ENCODE results near the gene SMYD2. TPM values are rescaled to one million over a fixed set of nuclear protein-coding genes. Genes with fewer than 3 reads are reported as not detected.

Gene SMYD2
- total RNA-seq, 2 donors from 2014 or later: 18.4 to 18.5 TPM

GRCh38 chr1:214328770-214329469 lies 48.0 kb downstream of the SMYD2 start:
- Histone ChIP-seq H3K27me3 (no peaks in the 10 kb centered on the region), H3K4me1 (no peaks in the 10 kb centered on the region), H3K4me3 (no peak overlapping the region), H3K27ac (no peak overlapping the region), H3K36me3 (replicated peaks in 1 of 2; ENCODE audit: insufficient read depth in 1 of 2, low read depth in 2 of 2) (no peaks in the 10 kb centered on the region), H3K9me3 (no peaks in the 10 kb centered on the region)
- ATAC-seq: peak; percentile 90
- intact Hi-C loops (cut with DNase I): loop anchor here (5.0 kb wide), 2 partner anchors 67 to 117 kb away; no protein-coding TSS in a partner anchor
- TF ChIP-seq CTCF (IDR thresholded peaks at IDR 0.05) (peak; percentile 73 to 96 (median 93)), POLR2A (IDR thresholded peaks at IDR 0.05) (no peak)
- DNase-seq: peak; percentile 83 to 89 (median 85)
- WGBS, 2 donors: 49 to 55% methylated on average over 9 to 11 of the region's 11 CpGs

- no peaks in the 10 kb centered on the region for H3K4me1 ChIP-seq
- H3K27ac ChIP-seq: no peak overlapping the region
- WGBS, 2 donors: 83 to 85% methylated on average over 19 to 20 of the region's 20 CpGs
- intact Hi-C loops (cut with DNase I): loop anchor here (5.0 to 10.0 kb wide), 3 partner anchors 67 to 255 kb away; no protein-coding TSS in a partner anchor
- peaks cover 0 to 5% of the 10 kb centered on the region in 2 donors for H3K36me3 ChIP-seq (replicated peaks in 1 of 2; ENCODE audit: insufficient read depth in 1 of 2, low read depth in 2 of 2)
- DNase-seq: no peak
- no peak overlapping the region for H3K4me3 ChIP-seq
- no peak for ATAC-seq
- TF ChIP-seq CTCF (IDR thresholded peaks at IDR 0.05) (no peak), POLR2A (IDR thresholded peaks at IDR 0.05) (no peak)
- no peaks in the 10 kb centered on the region for H3K9me3 ChIP-seq
- no peaks in the 10 kb centered on the region for H3K27me3 ChIP-seq
These were observed 48.7 kb downstream of the SMYD2 start for GRCh38 chr1:214329470-214330220.

- Histone ChIP-seq H3K27me3 (no peaks in the 10 kb centered on the region), H3K4me3 (no peak overlapping the region), H3K9me3 (no peaks in the 10 kb centered on the region), H3K27ac (no peak overlapping the region), H3K36me3 (replicated peaks in 1 of 2; ENCODE audit: insufficient read depth in 1 of 2, low read depth in 2 of 2) (peaks cover 0 to 6% of the 10 kb centered on the region in 2 donors), H3K4me1 (no peaks in the 10 kb centered on the region)
- DNase-seq (no peak), ATAC-seq (no peak)
- 87 to 99% methylated on average over 3 of the region's 3 CpGs for WGBS, 2 donors
- no peak for TF ChIP-seq POLR2A (IDR thresholded peaks at IDR 0.05)
- TF ChIP-seq CTCF (IDR thresholded peaks at IDR 0.05): no peak
- intact Hi-C loops (cut with DNase I): loop anchor here (10.0 kb wide), 1 partner anchor 255 kb away; no protein-coding TSS in a partner anchor
These were observed 49.3 kb downstream of the SMYD2 start for GRCh38 chr1:214330222-214330621.

- TF ChIP-seq CTCF (IDR thresholded peaks at IDR 0.05) (no peak), POLR2A (IDR thresholded peaks at IDR 0.05) (no peak)
- WGBS, 2 donors: 88 to 90% methylated on average over 12 of the region's 12 CpGs
- Histone ChIP-seq H3K4me1 (no peaks in the 10 kb centered on the region), H3K27me3 (no peaks in the 10 kb centered on the region), H3K9me3 (no peaks in the 10 kb centered on the region), H3K4me3 (no peak overlapping the region), H3K27ac (no peak overlapping the region), H3K36me3 (replicated peaks in 1 of 2; ENCODE audit: insufficient read depth in 1 of 2, low read depth in 2 of 2) (peaks cover 0 to 6% of the 10 kb centered on the region in 2 donors)
- DNase-seq (no peak), ATAC-seq (no peak)
- intact Hi-C loops (cut with DNase I): loop anchor here (10.0 kb wide), 1 partner anchor 254 kb away; no protein-coding TSS in a partner anchor
These were observed 49.8 kb downstream of the SMYD2 start for GRCh38 chr1:214330715-214331114.

All from body of pancreas (tissue), 4 donors.